Measurements from ENCODE around the gene ANO1. TPM values are rescaled to one million over a fixed set of nuclear protein-coding genes. Genes with fewer than 3 reads are reported as not detected.
A peak's percentile ranks its signal among the peaks of the same experiment; 100 is the strongest.

Gene ANO1
- total RNA-seq, 4 donors from 2014 or later, result 6.8 to 72.6 (median 36.2) TPM

GRCh38 chr11:70087446-70088167 is 9.5 kb downstream of the ANO1 start:
- no peak overlapping the region for H3K4me3 ChIP-seq
- peaks cover 6 to 8% of the 10 kb centered on the region in 2 donors for H3K4me1 ChIP-seq
- no peaks in the 10 kb centered on the region for H3K36me3 ChIP-seq
- TF ChIP-seq, protein P1, sequence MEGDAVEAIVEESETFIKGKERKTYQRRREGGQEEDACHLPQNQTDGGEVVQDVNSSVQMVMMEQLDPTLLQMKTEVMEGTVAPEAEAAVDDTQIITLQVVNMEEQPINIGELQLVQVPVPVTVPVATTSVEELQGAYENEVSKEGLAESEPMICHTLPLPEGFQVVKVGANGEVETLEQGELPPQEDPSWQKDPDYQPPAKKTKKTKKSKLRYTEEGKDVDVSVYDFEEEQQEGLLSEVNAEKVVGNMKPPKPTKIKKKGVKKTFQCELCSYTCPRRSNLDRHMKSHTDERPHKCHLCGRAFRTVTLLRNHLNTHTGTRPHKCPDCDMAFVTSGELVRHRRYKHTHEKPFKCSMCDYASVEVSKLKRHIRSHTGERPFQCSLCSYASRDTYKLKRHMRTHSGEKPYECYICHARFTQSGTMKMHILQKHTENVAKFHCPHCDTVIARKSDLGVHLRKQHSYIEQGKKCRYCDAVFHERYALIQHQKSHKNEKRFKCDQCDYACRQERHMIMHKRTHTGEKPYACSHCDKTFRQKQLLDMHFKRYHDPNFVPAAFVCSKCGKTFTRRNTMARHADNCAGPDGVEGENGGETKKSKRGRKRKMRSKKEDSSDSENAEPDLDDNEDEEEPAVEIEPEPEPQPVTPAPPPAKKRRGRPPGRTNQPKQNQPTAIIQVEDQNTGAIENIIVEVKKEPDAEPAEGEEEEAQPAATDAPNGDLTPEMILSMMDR (IDR thresholded peaks at IDR 0.05), result no peak
- no peak for TF ChIP-seq POLR2A (IDR thresholded peaks at IDR 0.05)
- intact Hi-C loops (cut with DNase I; ENCODE audit: low total_unique reads), result no loop called here
- no peak overlapping the region for H3K27ac ChIP-seq
- no peaks in the 10 kb centered on the region for H3K27me3 ChIP-seq
- no peak for DNase-seq
- no peaks in the 10 kb centered on the region for H3K9me3 ChIP-seq

DNA sequence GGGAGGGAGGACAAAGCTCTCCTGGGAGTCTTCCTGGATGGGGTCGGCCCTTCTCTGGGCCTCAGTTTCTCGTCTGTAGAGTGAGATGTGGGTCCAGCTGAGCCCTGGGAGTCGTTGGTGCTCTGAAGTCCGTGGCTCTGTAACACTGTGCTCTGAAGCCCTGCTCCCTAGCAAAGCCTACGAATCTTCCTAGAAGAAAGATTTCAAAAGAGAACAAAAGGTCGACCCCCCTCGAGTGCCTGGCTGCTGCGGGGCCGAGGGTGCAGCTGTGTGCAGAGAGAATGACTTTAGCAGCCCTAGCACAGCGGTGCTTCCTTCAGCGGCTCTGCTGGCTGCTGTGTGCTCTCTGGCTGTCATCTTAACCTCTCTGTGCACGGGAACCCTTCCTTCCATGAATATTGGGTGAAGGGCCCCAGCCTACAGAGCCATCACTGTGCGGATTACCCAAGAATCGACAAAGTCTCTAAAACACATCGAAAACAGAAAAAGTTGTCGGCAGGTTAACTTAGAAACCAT is 10.7 kb downstream of the ANO1 start:
- no peak for DNase-seq
- Histone ChIP-seq H3K36me3 (no peaks in the 10 kb centered on the region), H3K27ac (no peak overlapping the region), H3K4me3 (no peak overlapping the region), H3K9me3 (no peaks in the 10 kb centered on the region), H3K4me1 (peaks cover 7 to 8% of the 10 kb centered on the region in 2 donors), H3K27me3 (no peaks in the 10 kb centered on the region)
- intact Hi-C loops (cut with DNase I; ENCODE audit: low total_unique reads), result no loop called here
- TF ChIP-seq, protein P1 (IDR thresholded peaks at IDR 0.05), result no peak
- TF ChIP-seq POLR2A (IDR thresholded peaks at IDR 0.05), result no peak

- DNase-seq, result no peak
- Histone ChIP-seq H3K4me3 (no peak overlapping the region), H3K27me3 (no peaks in the 10 kb centered on the region), H3K9me3 (no peaks in the 10 kb centered on the region), H3K4me1 (peaks cover 7 to 8% of the 10 kb centered on the region in 2 donors), H3K27ac (no peak overlapping the region), H3K36me3 (no peaks in the 10 kb centered on the region)
- no peak for TF ChIP-seq POLR2A (IDR thresholded peaks at IDR 0.05)
- TF ChIP-seq, protein P1 (IDR thresholded peaks at IDR 0.05), result no peak
- intact Hi-C loops (cut with DNase I; ENCODE audit: low total_unique reads), result no loop called here
Measured at GRCh38 chr11:70089631-70090030, 11.5 kb downstream of the ANO1 start.

- Histone ChIP-seq H3K4me3 (no peak overlapping the region), H3K4me1 (peaks cover 7 to 8% of the 10 kb centered on the region in 2 donors), H3K27ac (peak overlapping the region; percentile 20 to 33), H3K36me3 (no peaks in the 10 kb centered on the region), H3K27me3 (no peaks in the 10 kb centered on the region), H3K9me3 (no peaks in the 10 kb centered on the region)
- DNase-seq, result no peak
- intact Hi-C loops (cut with DNase I; ENCODE audit: low total_unique reads), result no loop called here
- TF ChIP-seq, protein P1 (IDR thresholded peaks at IDR 0.05), result no peak
- TF ChIP-seq POLR2A (IDR thresholded peaks at IDR 0.05), result no peak
Measured at GRCh38 chr11:70090961-70091381, 12.9 kb downstream of the ANO1 start.

GRCh38 chr11:70091638-70092037 is 13.5 kb downstream of the ANO1 start:
- intact Hi-C loops (cut with DNase I; ENCODE audit: low total_unique reads), result no loop called here
- Histone ChIP-seq H3K4me1 (peaks cover 7 to 8% of the 10 kb centered on the region in 2 donors), H3K27ac (peak overlapping the region; percentile 20 to 33)

More at GRCh38 chr11:70091638-70092037, 13.5 kb downstream of the ANO1 start:
- Histone ChIP-seq H3K36me3 (no peaks in the 10 kb centered on the region), H3K27me3 (no peaks in the 10 kb centered on the region), H3K4me3 (no peak overlapping the region), H3K9me3 (no peaks in the 10 kb centered on the region)
- no peak for TF ChIP-seq POLR2A (IDR thresholded peaks at IDR 0.05)
- TF ChIP-seq, protein P1 (IDR thresholded peaks at IDR 0.05), result no peak
- DNase-seq, result no peak

Data from uterus (tissue), 4 donors.